ENCODE data around the gene RAB31.

DNA sequence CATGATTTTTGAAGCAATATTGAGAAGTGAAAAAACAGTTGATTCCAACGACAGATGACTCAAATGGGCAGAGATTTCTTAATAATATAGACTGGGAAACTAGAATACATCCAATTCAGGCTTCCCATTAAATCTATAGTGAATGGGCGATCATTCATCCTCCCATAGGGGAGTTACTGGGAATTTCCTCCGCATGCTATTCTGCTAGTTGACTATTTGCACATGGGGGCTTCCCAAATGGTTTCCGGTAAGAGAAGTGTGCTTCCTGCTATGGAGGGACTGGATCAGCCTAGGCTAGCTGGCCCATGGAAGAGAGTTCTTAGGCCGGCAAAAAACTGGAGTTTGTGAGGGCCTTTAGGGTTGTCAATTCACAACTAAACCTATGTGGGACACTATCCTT is 203.1 kb downstream of the RAB31 start:
- TF ChIP-seq, protein P1, sequence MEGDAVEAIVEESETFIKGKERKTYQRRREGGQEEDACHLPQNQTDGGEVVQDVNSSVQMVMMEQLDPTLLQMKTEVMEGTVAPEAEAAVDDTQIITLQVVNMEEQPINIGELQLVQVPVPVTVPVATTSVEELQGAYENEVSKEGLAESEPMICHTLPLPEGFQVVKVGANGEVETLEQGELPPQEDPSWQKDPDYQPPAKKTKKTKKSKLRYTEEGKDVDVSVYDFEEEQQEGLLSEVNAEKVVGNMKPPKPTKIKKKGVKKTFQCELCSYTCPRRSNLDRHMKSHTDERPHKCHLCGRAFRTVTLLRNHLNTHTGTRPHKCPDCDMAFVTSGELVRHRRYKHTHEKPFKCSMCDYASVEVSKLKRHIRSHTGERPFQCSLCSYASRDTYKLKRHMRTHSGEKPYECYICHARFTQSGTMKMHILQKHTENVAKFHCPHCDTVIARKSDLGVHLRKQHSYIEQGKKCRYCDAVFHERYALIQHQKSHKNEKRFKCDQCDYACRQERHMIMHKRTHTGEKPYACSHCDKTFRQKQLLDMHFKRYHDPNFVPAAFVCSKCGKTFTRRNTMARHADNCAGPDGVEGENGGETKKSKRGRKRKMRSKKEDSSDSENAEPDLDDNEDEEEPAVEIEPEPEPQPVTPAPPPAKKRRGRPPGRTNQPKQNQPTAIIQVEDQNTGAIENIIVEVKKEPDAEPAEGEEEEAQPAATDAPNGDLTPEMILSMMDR (IDR thresholded peaks at IDR 0.05): no peak
- TF ChIP-seq POLR2AphosphoS5 (IDR thresholded peaks at IDR 0.05) (no peak), EP300 (IDR thresholded peaks at IDR 0.05) (no peak), POLR2A (IDR thresholded peaks at IDR 0.05) (no peak)

Measured in upper lobe of left lung (tissue), 4 donors.